Activated CD4-positive, CD25-positive, alpha-beta regulatory T cell treated with anti-CD3 and anti-CD28 coated beads, Interleukin-2, amount 50 U/mL, for 16 hours (primary cell): ENCODE results near the gene HHATL.

Experiments
- DNase-seq: peaks from one replicate; pipeline ENCODE4 v3.0.0-alpha.2; 2020; ENCODE audit warnings: low read depth, low spot score

HHATL gene

DNA sequence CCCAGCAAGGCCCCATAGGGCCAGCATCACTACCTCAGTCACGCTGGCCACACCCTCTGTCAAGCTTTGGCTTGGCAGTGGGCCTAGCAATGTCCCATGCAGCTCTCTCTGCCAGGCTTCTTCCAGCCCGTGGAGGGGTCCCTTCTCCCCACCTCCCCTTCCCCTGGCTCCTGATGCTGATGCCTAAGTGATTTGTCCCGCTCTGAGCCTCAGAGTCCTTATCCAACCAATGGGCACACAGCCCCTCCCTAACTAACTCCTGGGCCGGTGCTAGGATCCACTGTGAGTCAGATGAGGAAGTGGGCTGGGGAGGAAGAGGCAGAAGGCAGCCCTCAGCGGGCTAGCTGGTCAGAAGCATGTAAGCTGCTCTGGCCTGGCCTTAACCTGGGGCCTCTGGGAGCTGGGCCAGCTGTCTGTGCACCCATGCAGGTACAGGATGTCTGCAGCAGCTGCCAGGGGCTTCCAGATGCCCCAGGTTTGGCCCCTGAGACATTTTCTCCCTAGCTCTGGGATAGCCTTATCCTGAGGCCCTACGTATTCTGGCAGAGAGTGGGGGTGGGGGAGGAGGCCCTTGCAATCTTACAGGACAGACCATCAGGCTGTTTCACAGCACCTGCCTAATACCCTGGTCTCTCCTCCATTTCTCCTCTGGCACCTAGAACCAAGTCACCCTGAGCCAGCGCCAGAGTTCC, 49.8 kb downstream of the HHATL start:
- no peak for DNase-seq

- no peak for DNase-seq
Measured at GRCh38 chr3:42652251-42652610, 50.4 kb downstream of the HHATL start.

DNA sequence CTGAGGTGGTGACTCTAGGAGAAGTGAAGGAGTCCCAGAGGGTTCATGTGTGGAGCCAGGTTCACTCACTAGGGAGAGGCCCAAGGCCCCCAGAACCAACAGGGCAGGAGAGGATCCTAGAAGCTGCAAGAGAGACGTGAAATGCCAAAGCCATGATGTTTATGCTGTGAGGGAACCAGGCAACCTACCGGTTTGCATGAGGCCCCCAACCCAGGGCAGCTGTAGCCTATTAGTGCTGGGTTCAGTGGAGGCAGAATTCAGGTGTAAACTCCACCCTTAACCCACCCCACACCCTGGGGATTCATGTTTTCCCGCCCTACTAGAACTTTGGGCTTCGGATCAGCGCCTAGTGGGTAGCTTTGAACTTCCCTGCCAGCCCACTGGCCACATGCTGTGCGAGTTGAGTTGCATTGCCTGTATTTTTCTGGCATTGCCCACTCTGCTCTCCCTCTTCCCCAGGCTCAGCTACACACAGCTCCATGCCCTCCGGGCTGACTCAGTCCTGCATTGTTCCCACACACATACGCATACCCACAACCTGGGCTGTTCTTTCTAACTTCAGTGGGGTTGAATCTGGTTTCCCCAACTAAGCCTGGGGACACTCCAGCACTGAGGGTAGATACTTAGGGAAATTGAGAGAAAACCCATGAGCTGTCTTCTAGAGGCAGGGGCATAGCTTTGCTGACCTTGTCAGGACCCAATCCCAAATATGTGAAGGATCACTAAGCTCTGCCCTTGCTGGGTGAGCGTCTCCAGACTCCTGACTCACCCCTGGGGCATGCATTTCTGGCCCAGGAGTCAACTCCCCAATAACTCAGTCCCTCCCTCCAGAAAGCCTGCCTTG, 51.1 kb downstream of the HHATL start:
- DNase-seq: no peak

DNA sequence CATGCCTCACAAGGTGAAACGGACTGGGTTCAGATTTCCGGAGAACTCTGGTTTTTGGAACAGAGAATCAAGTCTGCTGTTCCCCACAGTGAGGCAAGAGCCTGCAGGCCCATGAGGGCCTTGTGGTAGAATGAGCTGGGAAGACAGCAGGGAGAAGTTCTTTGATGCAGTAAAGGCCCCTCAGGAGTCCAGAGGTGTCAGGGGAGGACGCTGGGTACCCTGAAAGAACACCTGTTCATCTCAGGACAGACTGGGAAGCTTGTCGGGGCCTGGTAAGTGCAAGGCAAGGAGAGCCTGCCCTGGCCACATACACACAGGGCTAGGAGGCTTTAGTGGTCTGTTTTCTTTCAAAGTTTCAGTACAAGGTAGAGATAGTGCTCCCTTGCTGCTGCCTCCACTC, 52.8 kb downstream of the HHATL start:
- DNase-seq: no peak

GRCh38 chr3:42649006-42649405, 53.6 kb downstream of the HHATL start:
- no peak for DNase-seq

GRCh38 chr3:42647821-42648459, 54.7 kb downstream of the HHATL start:
- no peak for DNase-seq
